DMS53 treated with DMSO at 0.1 percent for 48 hours (cell line): ENCODE data around the gene ADARB2.
"Not testable (repeated sequence)": the region's sequence is repeated elsewhere in the genome, so short reads cannot be mapped to it uniquely, and the experiment has no call there.

Experiments used
- DNase-seq: peaks from one replicate; lab custom pipeline; 2025; ENCODE audit not compliant: unreplicated experiment; lab: John Stamatoyannopoulos, UW

Gene ADARB2

DNA sequence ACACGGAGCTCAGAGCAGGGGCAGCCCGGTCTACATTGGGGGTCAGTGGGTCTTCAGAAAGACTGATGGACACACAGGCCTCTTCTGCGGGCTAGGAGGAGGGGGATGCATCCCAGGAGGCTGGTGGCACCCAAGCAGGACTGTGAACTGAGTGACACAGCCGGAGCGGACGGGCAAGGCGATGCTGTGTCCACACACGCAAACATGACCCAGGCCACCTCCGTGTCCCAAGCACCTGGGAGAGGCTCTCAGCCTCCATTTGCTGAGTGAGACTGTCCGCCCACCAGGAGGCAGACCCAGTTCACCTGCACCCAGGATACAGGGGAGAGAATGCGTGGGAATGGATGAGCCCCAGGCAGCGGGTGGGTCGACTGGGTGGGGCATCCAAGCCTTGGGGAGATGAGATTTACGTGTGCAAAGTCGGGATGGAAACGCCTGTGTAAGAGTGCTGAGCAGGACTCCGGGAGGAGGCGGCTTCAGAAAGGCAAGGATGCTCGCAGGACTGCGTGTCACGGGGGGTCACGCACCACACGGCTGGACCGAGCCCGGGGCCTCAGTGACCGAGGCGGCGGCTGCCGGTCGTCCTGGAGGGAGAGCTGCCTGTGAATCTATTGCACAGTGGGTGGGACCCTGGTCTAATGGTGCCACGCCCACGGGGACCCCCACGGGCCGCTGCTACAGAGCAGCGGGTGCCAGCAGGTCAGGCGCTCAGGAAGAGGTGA lies 262.8 kb downstream of the ADARB2 start:
- no peak for DNase-seq

- no peak for DNase-seq
Measured at GRCh38 chr10:1473874-1474273, 263.5 kb downstream of the ADARB2 start.

DNA sequence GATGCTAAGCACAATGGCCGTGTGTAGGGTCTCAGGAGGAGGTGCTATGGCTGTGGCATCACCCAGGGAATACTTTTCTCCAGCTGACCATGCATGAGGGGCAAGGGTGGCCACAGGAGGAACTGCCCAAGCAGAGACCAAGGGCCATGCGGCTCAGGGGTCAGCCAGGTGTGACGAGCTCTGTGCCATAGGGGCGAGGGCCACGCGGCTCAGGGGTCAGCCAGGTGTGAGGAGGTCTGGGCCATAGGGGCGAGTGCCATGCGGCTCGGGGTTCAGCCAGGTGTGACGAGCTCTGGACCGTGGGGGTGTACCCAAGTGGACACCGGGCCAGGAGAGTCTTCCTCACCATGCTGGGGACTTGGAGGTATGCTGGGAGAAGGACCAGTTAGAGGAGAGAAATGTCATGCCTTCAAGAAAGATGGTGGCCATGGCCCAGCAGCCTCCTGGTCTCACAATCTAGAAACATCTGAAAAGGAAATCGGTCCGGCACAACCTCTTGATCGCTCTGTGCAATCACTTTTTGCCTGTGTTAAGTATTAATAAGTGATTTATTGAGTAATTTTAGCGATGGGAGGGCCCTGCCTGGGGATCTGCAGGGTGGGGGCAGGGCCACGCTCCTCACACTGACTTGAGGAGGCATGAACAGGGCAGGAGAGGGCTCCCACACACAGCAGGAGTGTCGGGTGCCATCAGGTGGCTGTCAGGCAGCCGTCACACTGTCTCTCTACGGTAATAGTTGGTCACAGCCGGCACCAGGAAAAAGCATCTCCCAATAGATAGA lies 265.0 kb downstream of the ADARB2 start:
- DNase-seq: no peak

DNA sequence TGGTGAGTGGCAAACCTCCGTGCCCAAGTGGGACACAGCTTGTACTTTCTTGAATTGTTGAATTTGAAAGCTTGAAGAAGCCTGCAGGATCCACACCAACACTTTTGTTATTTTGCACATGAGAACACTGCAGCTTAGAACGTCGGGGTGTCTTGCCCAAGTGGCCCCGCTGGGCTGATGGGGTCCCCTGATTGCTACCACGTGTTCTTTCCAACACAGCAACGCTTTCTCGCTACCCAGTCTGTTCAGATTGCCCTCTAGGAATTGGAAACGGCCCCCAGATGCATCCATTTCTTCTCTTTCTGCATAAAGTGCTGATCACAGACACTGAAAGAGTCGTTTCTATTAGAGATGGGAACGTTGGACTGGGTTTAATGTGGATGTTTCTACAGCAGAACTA lies 268.5 kb downstream of the ADARB2 start:
- no peak for DNase-seq

DNA sequence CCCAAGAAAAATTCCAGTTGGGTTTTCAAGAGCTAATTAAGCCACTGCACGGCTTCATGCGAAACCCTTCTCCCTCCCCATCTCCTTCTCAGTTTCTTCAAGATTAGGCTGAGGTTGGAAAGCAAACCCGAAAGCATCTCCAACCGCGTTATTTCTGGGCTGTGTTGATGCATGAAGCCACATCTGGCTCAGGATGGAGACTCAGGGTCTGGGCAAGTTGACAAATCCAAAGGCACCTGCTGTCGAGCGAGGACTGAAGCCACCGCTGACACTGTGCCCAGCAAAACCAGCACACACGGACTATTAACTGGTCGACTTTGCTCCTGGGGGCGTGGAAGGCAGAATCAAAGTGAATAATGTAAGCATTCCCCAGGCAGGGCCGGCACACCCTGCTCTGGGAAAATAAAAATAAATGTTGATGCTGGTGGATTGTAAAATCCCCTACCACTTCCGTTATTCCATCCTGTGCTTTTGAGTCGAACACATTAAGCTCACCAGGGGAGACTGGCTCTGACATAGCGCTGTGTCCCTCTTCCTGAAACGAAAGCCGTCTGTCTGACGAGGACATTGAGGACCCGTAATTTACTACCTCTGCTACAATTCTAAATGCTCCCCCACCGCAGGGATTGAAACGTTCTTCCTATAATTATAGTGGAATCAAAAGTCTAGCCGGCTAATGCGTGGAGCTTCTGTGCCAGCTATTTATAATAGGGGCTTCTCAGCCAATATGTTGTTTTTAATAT lies 269.8 kb downstream of the ADARB2 start:
- no peak for DNase-seq

DNA sequence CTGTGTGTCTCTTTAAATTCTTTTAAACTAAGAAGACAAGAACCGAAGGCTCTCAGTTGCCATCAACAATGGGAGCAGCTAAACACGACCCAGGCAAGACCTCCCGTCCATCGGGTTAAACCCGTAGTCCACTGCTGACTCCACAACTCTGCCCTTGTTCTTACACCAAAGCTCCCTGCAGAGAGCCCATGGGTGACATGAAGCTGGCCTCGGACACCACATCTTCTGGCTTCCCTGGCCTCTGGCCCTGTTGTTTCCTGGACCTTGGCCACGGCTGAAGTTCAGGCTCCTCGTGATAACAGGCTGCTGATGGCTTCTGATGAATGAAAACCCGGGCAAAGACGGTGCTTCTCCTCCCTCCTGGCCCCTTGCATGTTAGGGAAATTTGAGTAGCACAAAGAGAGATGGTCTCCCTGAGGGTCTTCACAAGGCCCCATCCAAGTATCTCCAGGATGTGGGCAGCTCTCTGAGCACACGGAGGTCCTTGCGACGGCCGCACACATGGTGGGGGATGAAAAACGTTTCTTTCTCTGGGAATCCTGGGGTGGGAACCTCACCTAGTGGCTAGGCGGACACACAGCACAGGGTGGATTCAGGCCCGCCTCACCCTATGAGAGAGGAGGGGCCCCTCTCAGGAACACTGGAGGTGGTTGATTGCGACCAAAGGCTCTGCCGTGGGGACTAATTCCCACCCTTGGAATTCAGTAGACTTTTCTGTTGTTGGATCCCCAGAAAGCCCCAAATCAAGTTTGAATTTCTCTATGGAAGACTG lies 271.1 kb downstream of the ADARB2 start:
- DNase-seq: no peak

DNA sequence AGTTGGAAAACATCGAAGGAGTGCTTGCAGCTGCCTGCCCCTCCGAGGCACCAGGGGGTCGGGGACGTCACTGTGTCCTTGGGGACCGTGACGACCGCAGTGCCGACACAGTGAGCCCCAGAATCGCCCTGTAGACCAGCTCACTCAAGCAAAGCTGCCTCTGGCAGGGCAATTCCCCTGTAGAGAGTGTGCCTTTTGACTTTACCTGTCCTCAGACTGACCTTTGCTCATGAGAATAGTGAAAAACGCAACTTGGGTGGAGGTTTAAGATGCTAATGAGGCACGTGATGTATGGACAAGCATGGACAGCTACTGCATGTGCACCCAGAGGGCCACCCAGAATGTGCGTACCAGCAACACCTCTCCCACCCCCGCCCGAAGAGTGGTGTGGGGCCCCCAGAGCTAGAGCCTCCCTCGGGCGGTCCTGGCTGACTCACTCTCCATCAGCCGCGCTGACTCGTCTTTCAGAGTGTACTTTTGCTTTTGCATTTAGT lies 271.9 kb downstream of the ADARB2 start:
- DNase-seq: no peak

- DNase-seq: no peak
Measured at GRCh38 chr10:1464881-1465417, 272.4 kb downstream of the ADARB2 start.

DNA sequence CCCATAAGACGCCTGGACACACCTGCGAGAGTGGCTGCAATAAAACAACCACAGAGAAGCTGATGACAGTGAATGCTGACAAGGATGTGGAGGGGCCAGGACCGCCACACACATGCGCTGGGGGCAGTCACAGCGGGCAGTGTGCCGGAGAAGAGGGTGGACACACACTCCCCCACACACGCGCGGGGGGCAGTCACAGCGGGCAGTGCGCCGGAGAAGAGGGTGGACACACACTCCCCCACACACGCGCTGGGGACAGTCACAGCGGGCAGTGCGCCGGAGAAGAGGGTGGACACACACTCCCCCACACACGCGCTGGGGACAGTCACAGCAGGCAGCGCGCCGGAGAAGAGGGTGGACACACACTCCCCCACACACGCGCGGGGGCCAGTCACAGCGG lies 273.4 kb downstream of the ADARB2 start:
- not testable (repeated sequence) for DNase-seq

DNA sequence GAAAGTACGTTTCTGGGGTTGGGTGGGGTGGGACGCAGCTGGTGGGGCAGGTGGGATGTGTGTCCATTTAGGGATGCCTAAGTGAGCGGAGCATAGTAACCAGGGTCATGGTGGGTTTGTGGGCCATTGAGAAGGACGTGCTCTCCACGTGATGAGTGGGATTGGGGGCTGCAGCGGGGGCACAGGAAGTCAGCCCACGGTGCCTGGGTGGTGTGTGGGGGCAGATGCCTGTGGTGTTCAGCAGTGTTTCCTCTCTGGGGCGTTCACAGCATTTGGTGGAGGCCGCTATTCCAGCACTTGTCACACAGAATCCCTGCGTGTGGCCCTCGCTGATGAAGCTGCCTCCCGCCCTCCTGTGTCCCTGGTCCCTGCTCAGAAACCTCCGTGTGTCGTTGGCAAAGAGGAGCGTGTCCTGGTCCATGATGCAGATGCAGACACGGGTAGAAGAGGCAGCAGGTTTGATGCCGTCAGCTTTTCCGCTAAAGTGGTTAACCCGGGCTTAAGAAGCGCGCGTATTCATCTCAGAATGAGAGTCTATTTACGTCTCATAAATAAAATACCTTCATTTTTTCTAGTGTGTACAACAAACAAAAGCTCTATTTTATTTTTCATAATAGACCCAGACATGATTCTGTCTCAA lies 274.2 kb downstream of the ADARB2 start:
- DNase-seq: no peak

GRCh38 chr10:1462521-1462920 lies 274.8 kb downstream of the ADARB2 start:
- no peak for DNase-seq

- DNase-seq: no peak
Measured at GRCh38 chr10:1462032-1462431, 275.3 kb downstream of the ADARB2 start.

GRCh38 chr10:1461016-1461415 lies 276.3 kb downstream of the ADARB2 start:
- DNase-seq: no peak

DNA sequence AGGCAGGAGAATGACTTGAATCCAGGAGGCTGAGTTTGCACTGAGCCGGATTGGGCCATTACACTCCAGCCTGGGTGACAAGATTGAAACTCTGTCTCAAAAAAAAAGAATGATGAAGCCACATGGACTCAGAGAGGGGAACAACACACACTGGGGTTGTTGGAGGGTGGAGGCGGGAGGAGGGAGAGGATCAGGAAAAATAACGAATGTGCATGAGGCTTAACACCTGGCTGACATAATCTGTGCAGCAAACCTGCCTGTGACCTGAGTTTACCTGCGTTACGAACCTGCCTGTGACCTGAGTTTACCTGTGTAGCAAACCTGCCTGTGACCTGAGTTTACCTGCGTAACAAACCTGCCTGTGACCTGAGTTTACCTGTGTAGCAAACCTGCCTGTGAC lies 277.7 kb downstream of the ADARB2 start:
- DNase-seq: not testable (repeated sequence)

DNA sequence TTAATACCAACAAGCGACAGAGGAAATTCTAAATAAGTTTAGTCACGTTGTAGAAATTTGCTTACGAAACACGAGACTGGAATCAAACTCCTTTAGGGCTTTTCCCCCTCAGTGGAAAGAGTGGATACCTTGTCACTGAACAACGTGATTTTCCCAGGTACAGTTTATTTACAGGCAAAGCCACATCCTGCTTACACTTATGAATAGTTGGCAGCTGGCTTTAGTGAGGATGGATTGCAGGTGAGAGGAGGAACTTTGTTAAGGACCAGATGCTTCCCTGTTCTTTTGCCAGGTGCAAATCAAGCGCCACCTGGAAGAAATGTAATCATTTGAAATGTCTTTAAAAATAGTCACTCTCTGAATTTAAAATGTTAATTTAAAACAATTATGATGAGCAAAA lies 282.4 kb downstream of the ADARB2 start:
- peak; percentile 54 for DNase-seq

GRCh38 chr10:1454428-1454827 lies 282.9 kb downstream of the ADARB2 start:
- DNase-seq: no peak

DNA sequence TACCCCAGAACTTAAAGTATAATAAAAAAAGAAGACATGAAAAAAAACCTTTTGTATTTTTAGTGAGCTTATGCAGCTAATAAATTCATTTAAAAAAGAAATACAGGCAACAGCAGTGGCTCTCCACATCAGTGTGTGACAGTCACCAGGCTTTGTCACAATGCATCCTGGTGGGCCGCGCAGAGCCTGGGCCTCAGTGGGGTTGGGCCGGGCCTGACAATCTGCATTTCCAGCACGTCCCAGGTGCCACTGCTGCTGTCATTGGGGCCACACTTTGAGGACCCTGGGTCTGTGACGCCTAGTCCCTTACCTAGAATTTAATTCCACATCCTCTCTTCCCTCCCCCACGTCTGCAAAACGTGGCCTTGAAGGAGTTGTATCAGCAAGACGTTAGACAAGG lies 284.5 kb downstream of the ADARB2 start:
- no peak for DNase-seq

- no peak for DNase-seq
Measured at GRCh38 chr10:1451941-1452340, 285.4 kb downstream of the ADARB2 start.

DNA sequence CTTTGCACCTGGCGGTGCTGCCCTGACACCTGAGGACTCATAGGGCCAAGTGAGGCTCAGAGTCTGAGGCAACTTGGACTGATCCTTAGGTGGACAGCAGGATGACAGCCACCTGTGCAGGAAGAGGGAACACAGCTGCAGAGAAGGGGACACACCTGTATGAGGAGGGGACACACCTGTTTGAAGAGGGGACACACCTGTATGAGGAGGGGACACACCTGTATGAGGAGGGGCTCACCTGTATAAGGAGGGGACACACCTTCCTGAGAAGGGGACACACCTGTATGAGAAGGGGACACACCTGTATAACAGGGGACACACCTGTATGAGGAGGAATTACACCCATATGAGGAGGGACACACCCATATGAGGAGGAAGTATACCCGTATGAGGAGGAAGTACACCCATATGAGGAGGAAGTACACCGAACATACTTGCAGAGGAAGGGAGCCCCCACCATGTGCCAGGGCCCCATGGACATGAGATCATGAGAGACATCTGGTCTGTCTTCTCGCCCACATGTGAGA lies 285.9 kb downstream of the ADARB2 start:
- peak; percentile 23 for DNase-seq
